Embryonic facial prominence (tissue), 1 donor: ENCODE measurements around the gene LYPD8.
"Not testable (repeated sequence)": the region's sequence is repeated elsewhere in the genome, so short reads cannot be mapped to it uniquely, and the experiment has no call there.

ENCODE experiments used
- DNase-seq: peaks from one replicate; pipeline ENCODE4 v3.0.0-alpha.2; 2016; ENCODE audit errors: extremely low spot score

Gene LYPD8

GRCh38 chr1:248755517-248755916, at the start of gene LYPD8:
LYPD8 (minus strand) TSS chr1:248755759; CDS start chr1:248751081, 4,678 bp downstream.
- no peak for DNase-seq

GRCh38 chr1:248804771-248805681, 49.5 kb upstream of the LYPD8 start:
- no peak for DNase-seq

GRCh38 chr1:248803501-248803900, 47.9 kb upstream of the LYPD8 start:
- DNase-seq = not testable (repeated sequence)

- DNase-seq = no peak
These were observed 46.9 kb upstream of the LYPD8 start for GRCh38 chr1:248802454-248802853.

- DNase-seq = no peak
These were observed 44.9 kb upstream of the LYPD8 start for GRCh38 chr1:248800459-248800858.

GRCh38 chr1:248798791-248799190, 43.2 kb upstream of the LYPD8 start:
- DNase-seq = no peak

GRCh38 chr1:248794663-248795062, 39.1 kb upstream of the LYPD8 start:
- DNase-seq = not testable (repeated sequence)

GRCh38 chr1:248793592-248793991, 38.0 kb upstream of the LYPD8 start:
- no peak for DNase-seq

GRCh38 chr1:248792342-248792741, 36.8 kb upstream of the LYPD8 start:
- DNase-seq = no peak

GRCh38 chr1:248791010-248791409, 35.5 kb upstream of the LYPD8 start:
- no peak for DNase-seq

- DNase-seq = no peak
These were observed 34.9 kb upstream of the LYPD8 start for GRCh38 chr1:248790456-248790855.

- DNase-seq = not testable (repeated sequence)
These were observed 33.8 kb upstream of the LYPD8 start for GRCh38 chr1:248789337-248789736.

GRCh38 chr1:248788327-248788726, 32.8 kb upstream of the LYPD8 start:
- DNase-seq = no peak

- DNase-seq = no peak
These were observed 31.9 kb upstream of the LYPD8 start for GRCh38 chr1:248787430-248787829.

- no peak for DNase-seq
These were observed 30.6 kb upstream of the LYPD8 start for GRCh38 chr1:248786156-248786555.

GRCh38 chr1:248783367-248783766, 27.8 kb upstream of the LYPD8 start:
- no peak for DNase-seq

- DNase-seq = no peak
These were observed 27.0 kb upstream of the LYPD8 start for GRCh38 chr1:248782416-248783141.

- DNase-seq = no peak
These were observed 23.8 kb upstream of the LYPD8 start for GRCh38 chr1:248779350-248779749.

- no peak for DNase-seq
These were observed 23.3 kb upstream of the LYPD8 start for GRCh38 chr1:248778906-248779305.

- DNase-seq = no peak
These were observed 21.4 kb upstream of the LYPD8 start for GRCh38 chr1:248776991-248777390.

- DNase-seq = no peak
These were observed 19.9 kb upstream of the LYPD8 start for GRCh38 chr1:248775441-248775840.

GRCh38 chr1:248759644-248760043, 4.1 kb upstream of the LYPD8 start:
- DNase-seq = no peak

- no peak for DNase-seq
These were observed 2.8 kb upstream of the LYPD8 start for GRCh38 chr1:248758352-248758751.
